Renal cortex interstitium (tissue), 11 donors: ENCODE data around the gene MORF4L2. TPM values are rescaled to one million over a fixed set of nuclear protein-coding genes. Genes with fewer than 3 reads are reported as not detected.
"Not testable (repeated sequence)": the region's sequence is repeated elsewhere in the genome, so short reads cannot be mapped to it uniquely, and the experiment has no call there.

Experiments used
- DNase-seq, 11 donors: peaks; one replicate each; pipeline ENCODE4 v3.0.0-alpha.2; 2013; ENCODE audit warnings: low read depth in 9 of 11, low spot score in 4 of 11; ENCODE audit errors: extremely low read depth in 1 of 11
- polyA plus RNA-seq, 3 donors: library from polyadenylated mRNA; unstranded; fragments of 120-200 nt; gene quantifications; one replicate each; pipeline ENCODE4 v1.2.1, GENCODE V29; 2013; ENCODE audit not compliant: insufficient read length in 3 of 3

MORF4L2 gene
- polyA plus RNA-seq, 3 donors, result 307 to 357 (median 325) TPM

GRCh38 chrX:103716962-103717361, 30.5 kb upstream of the MORF4L2 start:
- DNase-seq, result no peak

DNA sequence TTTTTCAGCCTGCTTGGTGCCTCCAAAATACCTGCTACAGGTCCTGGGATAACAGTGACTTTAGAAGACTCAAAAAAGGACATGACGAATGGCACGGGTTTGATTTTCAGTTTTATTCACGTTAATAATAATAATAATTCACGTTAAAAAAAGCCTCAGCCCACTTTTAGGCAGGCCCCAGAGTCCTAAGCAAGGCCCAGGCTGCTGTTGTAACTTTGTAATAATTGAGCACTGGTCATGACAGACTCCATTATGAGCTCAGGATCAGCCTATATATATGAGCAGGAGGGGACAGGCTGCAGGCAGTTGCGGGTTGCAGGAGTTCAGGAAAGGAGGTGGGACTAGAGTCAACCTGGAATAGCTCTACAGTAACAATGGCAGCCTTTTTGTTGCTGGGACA, 24.1 kb upstream of the MORF4L2 start, which contains the start of gene TMEM31:
TSS of gene TMEM31 (plus strand) at position 301 of the 400 bp plus-strand sequence. CDS start 1,350 bp downstream, outside the sequence.
- DNase-seq, result no peak

- no peak for DNase-seq
These were observed 18.4 kb upstream of the MORF4L2 start for GRCh38 chrX:103704863-103705262.

DNA sequence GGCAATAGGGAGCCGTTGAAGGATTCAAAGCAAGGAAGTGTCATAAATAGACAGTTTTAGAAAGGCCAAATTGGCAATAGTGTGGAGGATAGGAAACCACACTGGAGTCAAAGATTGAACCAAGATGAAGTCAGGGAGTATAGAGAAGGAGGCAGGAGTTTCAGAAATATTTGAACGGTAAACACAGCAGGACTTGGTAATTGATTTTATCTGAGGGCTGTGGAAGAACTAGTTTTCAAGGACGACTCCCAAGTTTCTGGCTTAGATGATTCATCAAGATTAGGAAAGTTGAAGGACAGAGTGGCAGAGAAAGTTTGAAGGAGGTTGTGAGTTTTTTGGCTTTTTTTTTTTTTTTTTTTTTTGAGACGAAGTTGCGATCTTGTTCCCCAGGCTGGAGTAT, 12.7 kb upstream of the MORF4L2 start:
- DNase-seq, result no peak

DNA sequence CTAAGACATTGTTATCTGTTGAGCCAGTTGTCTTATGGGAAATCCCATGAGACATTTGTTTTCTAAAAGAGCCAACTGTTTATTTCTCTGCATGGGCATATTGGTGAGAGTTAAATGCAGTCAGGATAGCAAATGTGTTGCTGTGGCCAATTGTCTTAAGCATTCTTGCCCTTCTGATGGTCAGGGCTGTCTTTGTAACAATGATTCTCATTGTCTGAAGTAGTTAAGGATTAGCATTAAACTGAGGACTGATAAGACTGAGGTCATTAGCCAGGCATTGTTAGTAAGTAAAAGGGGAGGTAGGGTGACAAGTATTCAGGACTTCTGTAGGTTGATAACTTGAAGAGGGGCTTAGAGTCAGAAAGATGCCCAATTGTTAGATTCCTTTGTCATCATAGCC, 11.2 kb upstream of the MORF4L2 start:
- DNase-seq, result no peak

GRCh38 chrX:103691059-103691458, 4.6 kb upstream of the MORF4L2 start:
- DNase-seq, result no peak

- DNase-seq, result peak in 2 of 11 donors; percentile 17
These were observed 2.4 kb upstream of the MORF4L2 start for GRCh38 chrX:103688946-103689345.

- peak; percentile 65 to 89 (median 81) for DNase-seq
These were observed 1.2 kb upstream of the MORF4L2 start for GRCh38 chrX:103687696-103688201.

- DNase-seq, result peak in 7 of 11 donors; percentile 58 to 72 (median 70)
These were observed 685 bp upstream of the MORF4L2 start for GRCh38 chrX:103687073-103687695.

- DNase-seq, result no peak
These were observed 1.1 kb downstream of the MORF4L2 start for GRCh38 chrX:103685396-103685795.

- no peak for DNase-seq
These were observed 5.1 kb downstream of the MORF4L2 start for GRCh38 chrX:103681443-103681842.

- DNase-seq, result no peak
These were observed 8.1 kb downstream of the MORF4L2 start for GRCh38 chrX:103678199-103678993.

GRCh38 chrX:103674531-103675454, 11.7 kb downstream of the MORF4L2 start:
- no peak for DNase-seq

GRCh38 chrX:103669745-103670144, 16.8 kb downstream of the MORF4L2 start:
- no peak for DNase-seq

DNA sequence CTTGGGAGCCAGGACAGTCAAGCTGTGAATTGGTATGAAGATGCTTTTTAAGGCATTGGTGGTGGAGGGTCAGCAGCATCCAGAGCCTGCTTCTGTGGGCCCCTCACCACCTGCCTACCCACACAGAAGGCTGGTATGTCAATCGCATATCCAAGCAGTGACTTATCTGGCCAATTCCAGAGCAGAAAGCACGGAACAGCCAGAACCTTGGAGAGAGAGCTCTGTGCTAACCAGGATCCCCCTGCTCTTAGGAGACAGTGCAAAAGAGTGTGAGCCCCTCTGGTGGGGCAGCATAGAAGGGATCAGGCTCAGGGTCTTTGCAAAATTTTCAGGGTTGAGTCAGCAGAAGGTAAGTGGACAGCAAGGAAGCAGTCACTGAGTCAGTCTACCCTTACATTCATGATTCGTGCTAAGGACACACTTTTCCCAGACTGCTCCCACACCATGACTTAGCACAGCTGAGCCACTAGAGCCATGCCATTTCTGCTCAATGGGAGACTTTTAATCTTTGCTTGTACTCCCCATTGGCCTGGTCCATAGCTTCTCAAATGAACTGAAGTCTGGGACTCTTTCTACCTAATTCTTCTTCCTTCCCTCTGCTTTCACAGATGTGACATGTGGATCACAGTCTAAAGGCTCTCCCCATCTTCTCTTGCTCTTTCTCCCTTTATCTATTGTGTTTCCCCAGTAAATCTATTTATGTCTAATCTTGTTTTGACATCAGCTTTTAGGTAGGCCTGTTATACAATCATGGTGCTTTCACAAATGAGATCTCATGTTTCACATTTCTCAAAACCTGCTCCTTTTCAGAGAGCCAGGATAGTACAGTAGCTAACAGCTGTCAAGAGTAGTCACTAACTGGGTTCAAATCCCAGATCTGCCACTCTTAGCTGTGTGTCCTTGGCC, 20.0 kb downstream of the MORF4L2 start:
- no peak for DNase-seq

DNA sequence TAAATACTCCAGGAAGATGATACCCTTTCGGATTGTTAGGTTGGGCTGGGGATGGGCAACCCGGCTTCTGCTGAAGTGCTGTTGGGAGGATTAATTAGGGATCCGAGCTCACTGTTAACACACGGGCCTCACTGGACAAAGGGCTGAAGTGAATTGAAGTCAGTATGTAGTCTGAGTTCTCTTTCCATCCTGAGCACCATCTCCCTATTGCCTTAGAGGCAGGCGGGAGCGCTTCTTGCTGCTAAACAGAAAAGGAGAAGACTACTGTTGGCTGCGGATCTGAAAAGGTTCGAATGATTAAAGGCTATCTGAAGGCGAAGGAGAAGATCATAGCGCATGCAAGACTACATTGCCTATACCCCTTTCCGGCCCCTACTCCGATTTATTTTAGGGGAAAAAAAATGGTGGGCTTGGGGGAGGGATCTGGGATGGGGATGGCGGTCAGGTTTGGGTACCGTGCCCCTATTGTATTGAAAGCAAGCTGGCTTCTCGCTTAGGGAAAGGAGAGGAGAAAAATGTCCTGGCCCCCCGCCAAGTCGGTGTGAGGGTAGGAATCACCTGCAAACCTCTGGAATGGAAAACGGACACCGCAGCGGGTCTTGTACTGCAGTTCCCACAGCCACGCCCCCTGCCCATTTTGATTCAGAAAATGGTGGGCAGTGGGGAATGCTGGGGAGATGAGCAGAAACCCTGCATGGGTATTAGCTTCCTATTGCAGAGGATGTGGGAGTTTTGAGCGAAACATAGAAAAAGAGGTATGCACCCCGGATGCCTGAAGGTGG, 22.3 kb downstream of the MORF4L2 start:
- peak in 1 of 11 donors; percentile 2 for DNase-seq

DNA sequence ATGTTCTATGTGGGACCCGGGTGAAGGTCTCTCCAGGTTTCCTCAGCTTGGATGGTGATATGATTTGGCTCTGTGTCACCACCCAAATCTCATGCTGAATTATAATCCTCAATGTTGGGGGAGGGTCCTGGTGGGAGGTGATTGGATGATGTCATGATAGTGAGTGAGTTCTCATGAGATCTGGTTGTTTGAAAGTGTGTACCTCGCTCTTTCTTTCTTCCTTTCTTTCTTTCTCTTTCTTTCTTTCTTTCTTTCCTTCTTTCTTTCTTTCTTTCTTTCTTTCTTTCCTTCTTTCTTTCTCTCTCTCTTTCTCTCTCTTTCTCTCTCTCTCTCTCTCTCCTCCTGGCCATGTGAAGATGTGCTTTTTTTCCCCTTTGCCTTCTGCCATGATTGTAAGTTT, 27.0 kb downstream of the MORF4L2 start:
- not testable (repeated sequence) for DNase-seq
